HG02885 (cell line): ENCODE results near the gene SSBP2.
A peak's percentile ranks its signal among the peaks of the same experiment; 100 is the strongest.
"Not testable (repeated sequence)": the region's sequence is repeated elsewhere in the genome, so short reads cannot be mapped to it uniquely, and the experiment has no call there.

Source experiments
- ATAC-seq: cut with Tn5 transposase; IDR thresholded peaks from one replicate; pipeline ENCODE4 v1.9.1; 2021; ENCODE audit warnings: mild to moderate bottlenecking; ENCODE audit not compliant: unreplicated experiment, poor library complexity

The SSBP2 gene

DNA sequence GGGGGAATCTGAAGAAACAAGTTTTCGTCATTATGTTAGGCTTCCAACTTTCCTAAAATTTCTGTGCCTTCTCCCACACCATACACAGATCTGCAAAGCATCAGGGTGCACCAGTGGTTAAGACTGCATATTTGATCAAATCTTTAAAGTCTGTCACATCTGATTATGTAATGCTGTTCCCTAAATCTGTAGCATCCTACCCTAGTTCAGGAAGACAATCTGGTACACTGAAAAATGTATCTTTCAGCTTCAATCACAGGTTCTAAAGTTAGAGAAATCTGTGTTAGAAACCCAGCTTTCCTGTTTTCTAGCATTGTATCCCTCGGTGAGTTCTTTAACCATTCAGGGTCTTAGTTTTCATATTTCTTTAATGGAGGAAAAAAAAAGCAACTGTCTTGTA, 3.9 kb downstream of the SSBP2 start:
- no peak for ATAC-seq

DNA sequence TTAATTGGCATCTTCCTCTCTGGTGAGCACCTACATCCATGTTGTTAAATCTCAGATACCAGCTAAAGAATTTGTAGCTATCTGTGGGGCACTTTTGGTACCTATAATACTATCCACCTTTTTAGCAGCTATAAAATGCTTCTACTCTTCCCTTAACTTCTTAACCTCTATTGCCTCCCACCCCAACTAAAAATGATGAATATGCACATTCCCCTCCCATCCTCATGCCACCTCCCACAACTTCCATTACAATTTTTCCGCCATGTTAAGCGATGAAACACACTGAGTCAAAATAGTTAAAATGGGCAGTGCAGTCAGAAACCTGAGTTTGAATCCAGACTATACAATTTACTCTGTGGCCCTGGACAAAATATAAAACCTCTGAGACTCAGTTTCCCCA, 10.1 kb downstream of the SSBP2 start:
- ATAC-seq = no peak

DNA sequence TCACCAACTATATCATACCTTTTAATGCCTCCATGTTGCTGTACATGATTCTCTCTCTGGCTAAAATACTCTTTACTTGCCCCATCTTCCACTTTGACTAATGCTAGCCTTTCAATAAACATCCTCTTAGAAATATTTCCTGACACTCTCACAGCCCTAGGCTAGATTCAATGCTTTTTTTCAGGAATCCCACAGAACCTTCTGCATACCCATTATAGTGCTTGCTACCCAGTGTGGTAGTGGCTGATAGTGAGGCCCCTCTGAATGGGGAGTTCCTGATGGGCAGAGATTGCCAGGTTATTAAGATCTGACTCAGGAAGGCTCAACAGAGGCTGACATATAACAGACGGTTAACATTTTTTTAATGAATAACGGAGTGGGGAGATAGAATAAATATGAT, 11.6 kb downstream of the SSBP2 start:
- no peak for ATAC-seq

DNA sequence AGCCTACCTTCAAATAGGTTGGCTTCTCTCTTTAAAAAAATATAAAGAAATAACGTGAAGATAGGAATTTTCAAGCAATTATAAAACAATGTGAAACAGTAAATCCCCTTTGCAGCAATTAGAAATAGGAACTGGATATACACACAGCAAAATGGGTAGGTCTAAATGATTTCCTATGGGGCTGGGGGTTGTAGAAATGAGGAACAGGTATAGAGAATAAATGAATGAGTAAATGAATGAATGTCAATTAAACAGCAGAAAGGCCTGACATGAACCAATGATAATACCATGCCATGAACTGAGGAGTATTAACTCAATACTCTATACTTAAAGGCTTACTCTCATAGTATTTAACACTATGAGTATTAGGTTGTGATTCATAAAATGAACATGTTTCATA, 21.6 kb downstream of the SSBP2 start:
- ATAC-seq = no peak

DNA sequence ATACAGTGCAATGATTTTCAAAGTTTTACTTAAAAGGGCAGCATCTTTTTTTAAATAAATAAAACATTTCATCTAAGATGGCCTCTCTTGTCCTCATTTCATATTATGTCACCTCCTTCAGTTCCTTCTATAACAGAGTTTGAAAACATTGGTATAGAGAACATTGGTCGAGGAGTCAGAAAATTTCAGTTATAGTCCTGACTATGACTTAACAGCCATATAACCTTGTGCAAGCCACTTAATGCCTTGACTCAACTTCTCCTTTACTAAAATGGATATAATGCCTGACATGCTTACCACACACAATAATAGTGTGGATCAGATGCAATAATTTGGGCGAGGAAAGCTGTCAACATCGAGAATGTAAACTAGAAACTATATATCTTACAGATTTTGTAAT, 22.6 kb downstream of the SSBP2 start:
- ATAC-seq = no peak

DNA sequence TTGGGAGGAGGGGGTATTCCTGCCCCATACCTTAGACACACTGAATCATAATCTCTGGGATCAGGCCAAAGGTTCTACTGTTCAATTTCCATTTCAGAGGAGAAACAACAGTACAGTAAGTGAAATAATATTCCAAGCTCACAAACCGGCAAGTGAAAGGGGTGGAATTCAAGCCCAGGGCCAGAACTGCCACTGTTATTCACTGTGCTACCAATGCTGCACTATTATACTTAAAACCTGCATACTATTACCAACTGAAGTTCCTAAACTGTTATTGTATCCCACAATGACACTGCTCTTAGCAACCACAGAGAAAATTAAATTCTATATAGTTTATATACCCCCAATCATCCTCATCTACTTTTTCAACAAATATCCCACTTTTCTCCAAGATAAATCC, 24.6 kb downstream of the SSBP2 start:
- no peak for ATAC-seq

DNA sequence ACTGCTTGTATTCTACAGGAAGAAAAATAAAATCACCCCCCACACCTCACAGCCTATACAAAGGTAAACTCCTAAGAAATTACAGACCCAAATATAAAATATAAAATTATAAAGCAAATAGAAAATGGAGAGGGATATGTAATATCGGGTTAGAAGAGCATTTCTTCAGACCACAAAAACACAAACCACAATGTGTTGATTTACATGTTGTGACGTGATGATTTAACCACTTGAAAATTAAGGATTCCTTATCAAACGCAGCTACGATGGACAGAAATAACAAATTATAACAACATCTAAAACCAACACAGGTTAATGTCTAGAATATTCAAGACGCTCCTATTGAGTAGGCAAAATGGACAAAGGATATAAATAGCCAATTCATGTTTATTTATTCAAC, 26.3 kb downstream of the SSBP2 start:
- no peak for ATAC-seq

DNA sequence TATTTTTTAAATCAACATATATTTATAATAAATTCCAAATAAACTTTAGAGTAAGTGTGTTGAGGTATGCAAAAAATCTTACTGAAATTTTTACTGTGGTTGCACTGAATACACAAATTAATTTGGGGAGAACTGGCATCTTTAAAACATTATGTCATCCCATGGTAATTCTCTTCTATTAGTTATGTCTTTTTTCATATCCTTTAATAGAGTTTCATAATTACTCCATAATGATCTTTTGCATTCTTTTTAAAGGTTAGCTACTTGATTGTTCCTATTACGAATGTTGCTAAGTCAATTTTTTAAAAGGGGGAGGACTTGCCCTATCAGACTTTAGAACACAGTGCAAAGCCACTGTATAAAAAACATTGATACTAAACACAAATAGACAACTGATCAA, 26.8 kb downstream of the SSBP2 start:
- ATAC-seq = no peak

DNA sequence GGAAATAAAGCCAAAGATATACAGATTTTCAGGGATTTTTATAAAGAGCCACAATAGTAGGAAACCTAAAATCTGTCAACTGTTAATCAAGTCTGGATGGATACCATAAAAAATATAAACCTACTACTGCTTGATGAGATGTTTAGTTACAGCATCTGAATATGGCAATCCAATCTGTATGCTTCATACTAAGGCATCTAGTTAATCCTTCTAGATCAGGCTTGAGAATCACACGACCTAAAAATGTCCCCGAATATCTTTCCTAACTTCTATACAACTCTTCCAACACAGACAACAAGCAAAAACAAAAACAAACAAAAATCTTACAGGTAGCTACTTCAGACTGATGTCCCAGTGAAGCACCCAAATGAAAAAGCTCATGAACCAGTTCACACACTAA, 29.8 kb downstream of the SSBP2 start:
- no peak for ATAC-seq

DNA sequence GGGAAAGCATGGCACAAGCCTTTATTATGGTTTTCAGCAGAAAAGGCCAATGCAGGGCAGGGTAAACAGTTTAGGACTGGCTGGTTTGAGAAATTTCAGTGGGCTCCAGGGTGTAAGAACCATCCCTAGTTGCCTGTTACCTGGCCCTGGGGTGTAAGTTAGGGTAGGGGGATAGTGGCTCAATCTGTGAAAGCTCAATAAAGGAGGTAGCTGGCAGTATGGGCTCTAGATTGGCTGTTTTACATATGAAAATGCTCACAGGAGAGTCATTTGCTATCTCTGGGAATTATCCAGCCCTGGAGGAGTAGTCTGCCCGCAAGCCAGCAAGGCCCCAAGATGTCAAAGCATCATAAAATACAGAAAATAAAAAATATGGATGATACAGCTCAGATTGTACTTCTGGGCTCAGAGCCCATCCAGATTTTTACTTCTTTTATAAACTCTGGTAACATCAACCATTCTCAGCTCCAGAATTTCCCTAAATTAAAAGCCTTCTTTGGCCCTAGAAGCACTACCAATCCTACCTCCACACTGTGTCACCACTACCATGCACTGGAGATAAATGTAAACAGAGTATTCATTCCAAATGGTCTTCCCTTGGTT, 31.1 kb downstream of the SSBP2 start:
- no peak for ATAC-seq

DNA sequence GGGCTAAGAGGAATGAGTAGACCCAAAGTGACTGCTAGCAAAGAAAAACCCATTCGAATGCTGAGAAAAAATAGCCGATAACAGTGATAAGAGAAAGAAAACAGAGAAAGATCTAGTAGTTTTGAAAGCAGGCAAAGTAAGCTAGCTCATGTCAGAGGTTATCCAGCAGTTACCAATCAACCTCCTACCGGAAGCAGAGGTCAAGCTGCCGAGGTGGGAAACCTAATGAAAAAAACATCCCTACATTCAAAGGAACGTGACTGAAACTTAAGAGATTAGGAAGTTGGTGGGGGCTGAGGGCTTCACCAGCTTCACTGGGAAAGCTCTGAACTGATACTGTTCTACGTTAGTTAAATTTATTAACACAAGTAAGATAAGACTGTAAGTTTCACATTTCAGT, 32.6 kb downstream of the SSBP2 start:
- peak; percentile 48 for ATAC-seq

DNA sequence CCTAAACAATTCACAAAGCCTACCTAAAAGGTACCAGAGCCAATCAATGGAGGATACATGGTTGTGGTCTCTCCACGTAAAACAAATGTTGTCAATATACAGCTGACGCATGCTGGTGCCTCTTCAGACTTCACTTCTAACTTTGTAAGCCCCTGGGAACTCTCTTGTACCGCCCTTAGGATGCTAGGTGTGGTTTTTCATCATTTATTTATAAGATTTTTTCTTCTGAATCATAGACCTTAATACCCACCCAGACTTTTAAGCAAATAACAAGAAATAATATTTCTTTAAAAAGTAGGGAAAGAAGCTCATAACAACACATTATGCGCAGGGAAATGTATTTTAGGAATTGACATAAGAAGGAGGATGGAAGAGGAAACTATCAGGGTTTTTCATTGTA, 33.0 kb downstream of the SSBP2 start:
- ATAC-seq = no peak

DNA sequence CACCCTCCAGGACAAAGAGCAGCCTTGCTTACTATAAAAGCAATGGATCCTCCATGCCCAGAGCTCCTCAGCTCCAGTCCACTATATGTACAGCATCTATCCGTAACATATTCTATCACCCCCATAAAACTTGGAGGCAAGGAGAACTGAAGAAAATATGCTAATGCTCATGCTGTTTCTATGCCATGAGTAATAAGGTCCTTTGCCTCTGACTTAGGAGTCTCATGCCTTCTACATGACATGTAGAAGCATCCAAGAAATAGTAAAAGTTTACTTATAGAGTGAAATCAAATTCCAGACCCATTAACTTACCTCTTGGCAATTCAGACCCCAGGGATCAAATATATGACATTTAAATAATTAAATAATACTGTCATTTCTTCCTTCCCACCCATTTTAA, 33.7 kb downstream of the SSBP2 start:
- ATAC-seq = no peak

DNA sequence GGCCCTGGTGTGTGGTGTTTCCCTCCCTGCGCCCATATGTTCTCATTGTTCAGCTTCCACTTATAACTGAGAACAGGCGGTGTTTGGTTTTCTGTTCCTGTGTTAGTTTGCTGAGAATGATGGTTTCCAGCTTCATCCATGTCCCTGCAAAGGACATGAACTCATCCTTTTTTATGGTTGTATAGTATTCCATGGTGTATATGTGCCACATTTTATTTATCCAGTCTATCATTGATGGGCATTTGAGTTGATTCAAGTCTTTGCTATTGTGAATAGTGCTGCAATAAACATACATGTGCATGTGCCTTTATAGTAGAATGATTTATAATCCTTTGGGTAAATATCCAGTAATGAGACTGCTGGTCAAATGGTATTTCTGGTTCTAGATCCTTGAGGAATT, 36.8 kb downstream of the SSBP2 start:
- not testable (repeated sequence) for ATAC-seq

DNA sequence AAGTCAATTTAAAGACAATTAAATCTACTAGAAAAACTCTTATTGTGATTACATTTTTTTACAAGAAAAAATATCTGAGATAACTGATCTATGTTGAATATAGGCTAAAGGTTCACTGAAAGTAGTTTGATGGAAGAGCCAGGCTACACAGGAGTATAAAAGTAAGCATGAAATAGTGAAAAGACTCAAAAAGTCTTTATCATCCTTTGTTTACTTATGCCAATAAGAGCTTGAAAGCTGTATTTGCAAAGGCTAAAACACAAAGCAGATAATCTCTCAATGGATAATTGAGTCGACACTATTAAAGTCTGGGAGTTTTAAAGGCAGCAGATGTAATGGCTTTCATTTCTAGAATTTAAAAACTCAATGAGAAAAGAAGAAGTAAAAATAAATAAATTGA, 42.0 kb downstream of the SSBP2 start:
- no peak for ATAC-seq

DNA sequence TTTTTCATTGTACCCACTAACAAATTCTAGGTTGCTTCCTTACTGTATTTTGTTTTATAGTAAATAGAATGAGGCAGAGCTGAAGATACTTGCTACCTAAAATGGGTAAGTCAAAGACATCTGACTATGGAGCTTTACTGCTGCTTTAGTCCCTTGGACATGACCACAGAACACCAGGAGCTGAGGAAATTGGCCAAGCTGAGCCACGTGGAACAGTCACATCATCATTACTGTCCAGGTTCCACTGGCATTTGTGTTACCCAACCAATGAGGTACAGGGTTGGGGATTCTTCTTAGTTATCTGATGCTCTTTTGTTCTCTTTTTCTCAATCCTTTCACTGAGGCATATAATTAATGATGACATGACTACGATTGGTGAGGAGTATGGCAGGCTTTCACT, 47.1 kb downstream of the SSBP2 start:
- ATAC-seq = no peak

DNA sequence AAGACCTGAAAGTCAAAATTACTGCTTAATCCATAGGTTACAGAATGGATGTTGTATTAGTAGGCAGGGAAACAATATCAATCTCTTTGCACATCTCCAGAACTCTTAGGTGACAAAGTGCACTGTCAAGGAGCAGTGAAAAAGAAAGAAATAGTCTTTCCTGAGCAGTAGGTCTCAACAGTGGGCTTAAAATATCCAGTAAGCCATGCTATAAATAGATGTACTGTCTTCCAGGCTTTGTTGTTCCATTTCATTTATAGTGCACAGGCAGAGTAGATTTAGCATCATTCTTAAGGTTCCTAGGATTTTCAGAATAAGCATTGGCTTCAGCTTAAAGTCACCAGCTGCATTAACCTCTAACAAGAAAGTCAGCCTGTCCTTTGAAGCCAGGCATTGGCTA, 50.7 kb downstream of the SSBP2 start:
- no peak for ATAC-seq

DNA sequence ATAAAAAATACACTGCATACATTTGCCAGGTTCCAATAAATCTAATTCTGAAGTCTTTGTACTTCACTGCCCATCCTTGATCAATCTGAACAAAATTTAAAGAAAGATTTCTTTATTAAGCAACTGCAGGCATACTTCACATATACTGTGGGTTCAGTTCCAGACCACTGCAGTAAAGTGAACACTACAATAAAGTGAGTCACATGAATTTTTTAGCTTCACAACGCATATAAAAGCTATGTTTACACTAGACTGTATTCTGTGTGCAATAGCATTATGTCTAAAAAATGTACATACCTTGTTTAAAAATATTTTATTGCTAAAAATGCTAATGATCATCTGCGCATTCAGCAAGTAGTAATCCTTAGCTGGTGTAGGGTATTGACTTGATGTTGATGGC, 52.1 kb downstream of the SSBP2 start:
- ATAC-seq = no peak

DNA sequence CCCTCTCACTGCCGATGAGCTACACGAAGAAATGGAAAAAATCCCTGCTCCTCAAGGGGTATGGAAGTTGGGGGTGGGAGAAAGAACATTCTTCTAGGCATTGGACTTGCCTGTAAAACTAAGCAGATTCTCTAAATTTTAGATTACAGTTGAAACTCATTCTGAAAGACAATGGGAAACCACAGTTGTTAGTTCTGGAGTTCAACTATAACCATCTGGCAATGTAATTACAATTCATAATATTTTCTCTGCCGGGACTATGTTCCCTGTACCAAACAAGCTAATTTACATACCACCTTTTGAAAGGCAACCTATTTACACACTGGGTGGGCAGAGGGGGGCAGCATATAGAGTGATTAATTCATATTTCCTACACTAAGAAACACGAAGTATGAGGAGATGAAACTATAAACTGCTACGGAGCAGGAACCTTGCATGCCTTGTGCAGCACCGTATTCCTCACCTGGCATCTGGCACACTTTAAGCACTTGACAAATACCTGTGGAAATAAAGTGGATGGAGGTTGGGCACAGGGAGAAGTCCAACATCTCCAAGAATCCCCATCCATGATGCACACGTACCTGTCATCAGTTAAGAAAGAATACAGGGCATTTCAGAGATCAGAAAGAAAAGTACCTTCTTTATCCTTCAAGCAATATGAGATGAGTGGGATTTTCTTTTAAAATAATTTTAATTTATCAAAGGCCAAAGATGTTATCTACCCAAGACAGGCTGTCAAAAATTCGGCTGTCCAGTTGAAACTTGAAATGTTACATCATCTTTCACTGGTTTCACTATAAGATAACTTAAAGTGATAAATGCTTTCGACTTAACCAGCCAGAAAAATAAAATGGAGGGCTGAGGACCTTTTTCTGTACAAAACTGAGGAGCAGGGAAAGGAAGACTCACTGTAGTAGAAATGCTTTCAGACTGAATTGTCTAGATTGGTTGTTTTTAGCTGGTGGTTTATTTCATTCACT, 54.2 kb downstream of the SSBP2 start:
- ATAC-seq = no peak

DNA sequence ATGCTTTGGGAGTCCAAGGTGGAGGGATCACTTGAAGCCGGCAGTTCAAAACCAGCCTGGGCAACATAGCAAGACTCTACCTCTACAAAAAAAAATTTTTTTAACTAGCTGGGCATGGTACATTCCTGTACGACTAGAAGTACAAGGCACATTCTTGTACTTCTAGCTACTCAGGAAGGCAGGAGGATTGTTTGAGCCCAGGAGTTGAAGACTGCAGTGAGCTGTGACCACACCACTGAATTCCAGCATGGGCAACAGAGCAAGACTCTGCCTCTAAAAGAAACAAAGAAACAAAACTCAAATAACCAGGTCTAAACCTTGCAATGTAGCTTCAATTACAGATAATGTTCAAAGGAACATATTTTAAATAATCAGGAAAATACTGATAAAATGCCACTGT, 56.2 kb downstream of the SSBP2 start:
- no peak for ATAC-seq

DNA sequence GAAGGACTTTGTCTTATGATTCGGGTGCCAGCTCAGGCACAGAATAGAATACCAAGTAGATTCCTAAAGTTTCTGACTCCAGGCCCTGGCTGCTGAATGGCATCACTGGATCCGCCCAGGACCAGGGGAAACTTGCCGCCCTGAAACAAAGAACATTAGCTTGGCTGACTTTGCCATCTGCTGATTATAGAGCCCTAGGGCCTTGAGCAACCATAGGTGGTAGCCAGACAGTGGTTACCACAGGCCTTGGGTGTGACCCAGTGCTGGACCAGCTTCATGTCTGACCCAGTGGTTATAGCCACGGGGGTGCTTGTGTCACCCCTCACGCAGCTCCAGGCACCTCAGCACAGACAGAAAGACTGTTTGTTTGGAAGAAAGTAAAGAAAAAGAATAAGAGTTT, 62.7 kb downstream of the SSBP2 start:
- no peak for ATAC-seq

DNA sequence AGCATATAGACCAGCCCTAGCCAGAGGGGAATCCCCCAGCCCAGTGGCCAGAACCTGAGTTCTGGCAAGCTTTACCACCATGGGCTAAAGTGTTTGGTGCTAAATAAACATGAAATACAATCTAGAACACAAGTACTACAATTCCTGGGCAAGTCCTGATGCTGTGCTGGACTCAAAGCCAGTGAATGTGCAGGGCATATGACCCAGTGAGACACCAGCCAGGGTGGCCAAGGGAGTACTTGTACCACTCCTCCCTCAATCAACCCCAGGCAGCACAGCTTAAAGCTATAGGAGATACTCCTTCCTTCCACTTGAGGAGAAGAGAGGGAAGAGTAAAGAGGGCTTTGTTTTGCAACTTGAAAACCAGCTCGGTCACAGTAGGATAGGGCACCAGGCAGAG, 63.6 kb downstream of the SSBP2 start:
- ATAC-seq = no peak
